Measurements from ENCODE around the gene BPIFB2.

The BPIFB2 gene

DNA sequence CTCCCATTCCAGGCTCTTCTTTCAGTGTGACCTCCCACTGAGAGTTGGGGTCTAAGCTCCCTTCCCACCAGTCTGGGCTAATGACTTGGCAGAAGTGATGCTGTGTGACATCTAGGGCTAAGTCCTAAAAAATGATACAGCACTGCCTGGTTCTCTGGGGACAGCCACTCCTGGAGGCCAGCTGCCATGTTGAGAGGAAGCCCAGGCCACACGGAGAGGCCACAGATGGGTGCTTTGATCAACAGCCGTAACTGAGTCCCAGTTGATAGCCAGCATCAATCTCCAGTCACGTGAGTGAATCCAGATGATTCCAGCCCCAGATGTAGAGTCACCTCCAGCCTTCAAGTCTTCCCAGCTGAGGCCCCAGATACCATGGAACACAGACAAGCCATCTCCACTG, 17.1 kb upstream of the BPIFB2 start:
- Histone ChIP-seq H2AFZ (ENCODE audit: low read depth) (no peak overlapping the region), H3K79me2 (ENCODE audit: insufficient read depth, low read depth) (no peaks in the 10 kb centered on the region), H3K9ac (no peak overlapping the region), H3K4me3 (IDR thresholded peaks at IDR 0.05; ENCODE audit: insufficient read depth, low read depth, low read length) (no peak overlapping the region), H3K4me2 (no peak overlapping the region), H3K27ac (no peak overlapping the region), H3K36me3 (ENCODE audit: insufficient read depth) (no peaks in the 10 kb centered on the region), H3K4me1 (ENCODE audit: low read depth, poor library complexity, severe bottlenecking) (no peaks in the 10 kb centered on the region), H4K20me1 (ENCODE audit: insufficient read depth) (no peaks in the 10 kb centered on the region), H3K27me3 (ENCODE audit: insufficient read depth, low read depth) (no peaks in the 10 kb centered on the region)
- no peak for TF ChIP-seq CTCF (conservative IDR thresholded peaks at IDR 0.05; ENCODE audit: low read depth, low read length)

GRCh38 chr20:32991383-32991782, 16.1 kb upstream of the BPIFB2 start:
- H3K4me2 ChIP-seq = no peak overlapping the region
- no peak overlapping the region for H2AFZ ChIP-seq (ENCODE audit: low read depth)
- TF ChIP-seq CTCF (conservative IDR thresholded peaks at IDR 0.05; ENCODE audit: low read depth, low read length) = no peak
- H3K79me2 ChIP-seq (ENCODE audit: insufficient read depth, low read depth) = no peaks in the 10 kb centered on the region
- no peaks in the 10 kb centered on the region for H3K4me1 ChIP-seq (ENCODE audit: low read depth, poor library complexity, severe bottlenecking)
- no peaks in the 10 kb centered on the region; the same call in 1 of the 2 replicates for H3K27me3 ChIP-seq (ENCODE audit: insufficient read depth, low read depth)
- no peak overlapping the region for H3K27ac ChIP-seq
- no peaks in the 10 kb centered on the region for H4K20me1 ChIP-seq (ENCODE audit: insufficient read depth)
- H3K9ac ChIP-seq = no peak overlapping the region
- H3K36me3 ChIP-seq (ENCODE audit: insufficient read depth) = no peaks in the 10 kb centered on the region
- no peak overlapping the region for H3K4me3 ChIP-seq (IDR thresholded peaks at IDR 0.05; ENCODE audit: insufficient read depth, low read depth, low read length)

DNA sequence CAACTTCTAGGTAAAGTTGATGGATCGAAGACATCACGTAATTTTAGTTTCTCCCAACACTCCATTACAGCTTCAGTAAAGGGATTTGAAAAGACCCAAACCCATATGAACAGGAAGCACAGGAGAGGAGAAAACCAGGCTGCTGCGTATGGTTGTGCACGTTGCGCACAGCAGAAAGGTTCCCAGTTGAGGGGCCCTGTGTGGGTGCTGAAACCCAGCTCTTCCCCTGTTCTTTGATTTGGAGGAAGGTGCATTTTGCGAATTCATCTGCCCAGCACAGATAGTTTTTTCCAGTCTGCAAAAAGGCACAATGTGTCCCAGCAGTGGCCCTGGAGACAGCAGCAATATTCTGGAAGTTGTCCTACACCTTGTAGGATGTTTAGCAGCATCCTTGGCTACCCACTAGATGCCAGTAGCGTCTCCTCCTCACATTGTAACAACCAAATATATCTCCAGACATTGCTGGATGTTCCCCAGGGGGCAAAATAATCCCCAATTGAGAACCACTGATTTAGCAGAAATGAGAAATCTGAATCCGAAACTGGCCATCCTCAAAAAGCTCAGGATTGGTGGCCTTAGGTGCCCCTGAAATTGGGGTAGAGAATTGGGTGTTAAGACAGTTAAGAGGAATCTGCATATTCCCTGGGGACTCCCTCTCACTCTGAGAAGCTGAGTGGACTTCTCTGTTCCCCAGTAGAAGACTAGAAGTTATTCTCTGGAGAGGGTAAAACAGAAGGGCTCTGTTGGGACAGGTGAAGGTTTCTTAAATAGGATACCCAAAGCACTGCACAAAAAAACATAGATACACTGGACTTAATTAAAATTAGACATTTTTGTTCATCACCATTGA, 15.5 kb upstream of the BPIFB2 start:
- Histone ChIP-seq H3K27ac (no peak overlapping the region), H3K4me2 (no peak overlapping the region), H3K4me3 (IDR thresholded peaks at IDR 0.05; ENCODE audit: insufficient read depth, low read depth, low read length) (no peak overlapping the region), H3K27me3 (ENCODE audit: insufficient read depth, low read depth) (no peaks in the 10 kb centered on the region; the same call in 1 of the 2 replicates), H3K9ac (no peak overlapping the region), H3K79me2 (ENCODE audit: insufficient read depth, low read depth) (no peaks in the 10 kb centered on the region), H2AFZ (ENCODE audit: low read depth) (no peak overlapping the region), H3K4me1 (ENCODE audit: low read depth, poor library complexity, severe bottlenecking) (no peaks in the 10 kb centered on the region), H3K36me3 (ENCODE audit: insufficient read depth) (no peaks in the 10 kb centered on the region), H4K20me1 (ENCODE audit: insufficient read depth) (no peaks in the 10 kb centered on the region)
- no peak for TF ChIP-seq CTCF (conservative IDR thresholded peaks at IDR 0.05; ENCODE audit: low read depth, low read length)

- TF ChIP-seq CTCF (conservative IDR thresholded peaks at IDR 0.05; ENCODE audit: low read depth, low read length) = no peak
- Histone ChIP-seq H2AFZ (ENCODE audit: low read depth) (no peak overlapping the region), H3K27me3 (ENCODE audit: insufficient read depth, low read depth) (no peaks in the 10 kb centered on the region; the same call in 1 of the 2 replicates), H3K27ac (no peak overlapping the region), H3K4me3 (IDR thresholded peaks at IDR 0.05; ENCODE audit: insufficient read depth, low read depth, low read length) (no peak overlapping the region), H3K36me3 (ENCODE audit: insufficient read depth) (no peaks in the 10 kb centered on the region), H3K79me2 (ENCODE audit: insufficient read depth, low read depth) (no peaks in the 10 kb centered on the region), H4K20me1 (ENCODE audit: insufficient read depth) (no peaks in the 10 kb centered on the region), H3K4me2 (no peak overlapping the region), H3K9ac (no peak overlapping the region), H3K4me1 (ENCODE audit: low read depth, poor library complexity, severe bottlenecking) (no peaks in the 10 kb centered on the region)
Observed at GRCh38 chr20:32993496-32994050, 13.9 kb upstream of the BPIFB2 start.

Measured in KMS-11 (cell line).